GM12872 (cell line): ENCODE results near the gene KRT35.

ENCODE experiments used
- CTCF ChIP-seq: IDR thresholded peaks from 3 replicates; pipeline ENCODE4 v1.5.1; 2011; ENCODE audit warnings: low read depth, mild to moderate bottlenecking, low read length, moderate library complexity; ENCODE audit not compliant: insufficient read depth

KRT35 gene

GRCh38 chr17:41510251-41511065 is 29.5 kb upstream of the KRT35 start:
- TF ChIP-seq CTCF: no peak

GRCh38 chr17:41507315-41507880 is 26.4 kb upstream of the KRT35 start:
- TF ChIP-seq CTCF: no peak

DNA sequence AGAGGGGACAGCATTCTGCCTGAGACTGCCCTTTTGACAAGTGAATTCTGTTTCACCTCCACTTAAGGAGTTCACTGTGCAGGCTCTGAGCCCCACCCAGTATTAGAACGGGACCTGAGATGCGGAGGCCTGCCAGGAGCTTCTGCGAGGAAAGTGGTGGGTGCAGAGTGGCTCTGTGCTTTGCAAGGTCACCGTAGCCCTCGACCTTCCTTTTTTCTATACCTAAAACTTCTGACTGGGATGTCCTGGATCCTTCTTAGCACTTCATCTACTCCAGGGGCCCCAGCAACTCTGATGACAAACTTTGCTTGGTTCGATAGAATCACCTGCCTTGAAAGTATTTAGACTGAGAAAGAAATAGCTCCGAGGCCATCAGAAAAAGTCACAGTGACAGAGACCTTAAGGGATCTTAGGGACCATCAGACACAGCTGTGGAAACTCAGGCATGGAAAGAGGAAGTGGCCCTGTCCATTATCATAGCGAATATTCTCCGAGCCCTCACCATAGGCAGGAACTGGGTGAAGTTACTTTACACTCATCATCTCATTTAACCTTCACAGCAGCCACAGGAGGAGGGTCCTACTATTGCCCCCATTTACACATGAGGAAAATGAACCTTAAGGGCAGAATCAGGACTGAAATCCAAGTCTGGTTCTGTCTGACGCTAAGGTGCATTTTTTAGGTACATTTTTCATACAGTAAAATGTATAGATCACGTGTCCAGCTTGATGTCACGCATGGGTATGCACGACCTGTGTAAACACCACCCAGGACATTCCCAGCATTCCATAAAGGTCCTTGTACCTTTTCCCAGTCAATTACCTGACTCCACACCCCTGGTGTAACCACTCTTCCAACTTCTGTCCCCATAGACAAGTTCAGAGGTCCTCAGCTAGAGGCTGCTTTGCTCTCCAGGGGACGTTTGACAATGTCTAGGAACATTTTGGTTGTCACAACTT is 25.1 kb upstream of the KRT35 start:
- TF ChIP-seq CTCF: no peak

DNA sequence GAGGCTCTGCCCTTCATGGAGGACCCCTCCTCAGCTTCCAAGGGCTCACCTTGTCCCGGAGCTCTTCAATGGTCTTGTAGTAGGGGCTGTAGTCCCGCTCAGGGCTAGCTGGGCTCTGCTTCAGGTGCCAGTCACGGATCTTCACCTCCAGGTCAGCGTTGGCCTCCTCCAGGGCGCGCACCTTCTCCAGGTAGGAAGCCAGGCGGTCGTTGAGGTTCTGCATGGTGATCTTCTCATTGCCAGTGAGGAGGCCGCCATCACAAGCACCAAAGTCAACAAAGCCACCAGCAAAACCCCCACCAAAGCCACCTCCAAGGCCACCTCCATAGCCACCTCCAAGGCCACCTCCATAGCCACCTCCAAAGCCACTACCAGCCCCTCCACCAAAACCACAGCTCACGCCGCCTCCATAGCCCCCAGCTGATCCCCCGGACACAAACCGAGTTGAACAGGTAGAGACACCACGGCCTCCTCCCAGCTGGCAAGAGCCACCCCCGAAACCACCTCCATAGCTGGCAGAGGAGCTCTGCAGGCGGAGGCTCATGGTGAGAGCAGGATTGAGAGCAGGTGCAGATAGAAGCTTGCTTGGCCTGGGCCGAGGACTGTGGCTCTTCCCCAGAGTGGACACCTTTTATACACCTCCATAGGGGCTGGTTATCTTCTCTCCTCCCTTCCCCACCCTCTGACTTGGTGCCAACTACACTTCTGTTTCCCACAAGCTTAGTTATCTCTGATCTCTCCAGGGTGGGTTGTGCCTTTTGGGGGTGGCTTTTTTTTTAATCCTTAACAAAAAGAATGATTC is 24.3 kb upstream of the KRT35 start, which contains the start of gene KRT13:
Gene KRT13 (minus strand): TSS at position 606 of the 802 bp plus-strand sequence. CDS start 62 bp downstream, at position 544.
- TF ChIP-seq CTCF: no peak

- TF ChIP-seq CTCF: no peak
These were observed 23.5 kb upstream of the KRT35 start for GRCh38 chr17:41504246-41504977.

GRCh38 chr17:41503202-41503601 is 22.3 kb upstream of the KRT35 start:
- no peak for TF ChIP-seq CTCF
